ENCODE results near the gene INSL3. TPM values are rescaled to one million over a fixed set of nuclear protein-coding genes. Genes with fewer than 3 reads are reported as not detected.

INSL3 gene
- total RNA-seq, 1 experiment from 2014 or later = 0.57 TPM

- in situ Hi-C loops (cut with HindIII; ENCODE audit: low pct_unique_long_range_greater_than_20kb, low sequenced_read_pairs) = no loop called here
- Histone ChIP-seq H3K36me3 (ENCODE audit: control insufficient read depth, insufficient read depth, low read length) (no peaks in the 10 kb centered on the region), H3K4me1 (ENCODE audit: control insufficient read depth, insufficient read depth, low read length) (no peaks in the 10 kb centered on the region), H3K4me3 (ENCODE audit: low read depth in 2 of 2, low read length in 2 of 2) (no peak overlapping the region), H3K27me3 (ENCODE audit: control insufficient read depth, insufficient read depth, low read length) (no peaks in the 10 kb centered on the region), H3K27ac (ENCODE audit: low read length) (no peak overlapping the region), H3K9me3 (ENCODE audit: control insufficient read depth, insufficient read depth, low read depth, low read length) (no peaks in the 10 kb centered on the region)
- TF ChIP-seq TCF7L2 (IDR thresholded peaks at IDR 0.05; ENCODE audit: low read depth, low read length) (no peak), SIN3A (IDR thresholded peaks at IDR 0.05; ENCODE audit: borderline replicate concordance, insufficient read depth, low read depth, low read length) (no peak), REST (IDR thresholded peaks at IDR 0.05; ENCODE audit: insufficient read depth in 1 of 2, low read depth in 2 of 2, low read length in 1 of 2) (no peak), CTCF (IDR thresholded peaks at IDR 0.05) (no peak), POLR2AphosphoS5 (IDR thresholded peaks at IDR 0.05; ENCODE audit: low read depth, low read length) (no peak)
- no peak for ATAC-seq
- intact Hi-C loops (cut with micrococcal nuclease; ENCODE audit: unreplicated experiment) = no loop called here
- DNase-seq (ENCODE audit: low read depth, low spot score) = no peak
- ChIA-PET POLR2A (no interaction called here), CTCF (no interaction called here)
- BruUV-seq (replicated peaks) = no TSS peak
These were observed 16.7 kb upstream of the INSL3 start for GRCh38 chr19:17837972-17838371.

- TF ChIP-seq POLR2AphosphoS5 (IDR thresholded peaks at IDR 0.05; ENCODE audit: low read depth, low read length) (no peak), CTCF (IDR thresholded peaks at IDR 0.05) (no peak), SIN3A (IDR thresholded peaks at IDR 0.05; ENCODE audit: borderline replicate concordance, insufficient read depth, low read depth, low read length) (no peak), TCF7L2 (IDR thresholded peaks at IDR 0.05; ENCODE audit: low read depth, low read length) (no peak), REST (IDR thresholded peaks at IDR 0.05; ENCODE audit: insufficient read depth in 1 of 2, low read depth in 2 of 2, low read length in 1 of 2) (no peak)
- no peaks in the 10 kb centered on the region for H3K27me3 ChIP-seq (ENCODE audit: control insufficient read depth, insufficient read depth, low read length)
- no peaks in the 10 kb centered on the region for H3K9me3 ChIP-seq (ENCODE audit: control insufficient read depth, insufficient read depth, low read depth, low read length)
- DNase-seq (ENCODE audit: low read depth, low spot score) (no peak), ATAC-seq (no peak)
- H3K4me3 ChIP-seq (ENCODE audit: low read depth in 2 of 2, low read length in 2 of 2) = no peak overlapping the region
- no TSS peak for BruUV-seq (replicated peaks)
- H3K27ac ChIP-seq (ENCODE audit: low read length) = no peak overlapping the region
- intact Hi-C loops (cut with micrococcal nuclease; ENCODE audit: unreplicated experiment) (no loop called here), in situ Hi-C loops (cut with HindIII; ENCODE audit: low pct_unique_long_range_greater_than_20kb, low sequenced_read_pairs) (no loop called here)
- ChIA-PET CTCF (no interaction called here), POLR2A (no interaction called here)
- H3K4me1 ChIP-seq (ENCODE audit: control insufficient read depth, insufficient read depth, low read length) = no peaks in the 10 kb centered on the region
- H3K36me3 ChIP-seq (ENCODE audit: control insufficient read depth, insufficient read depth, low read length) = no peaks in the 10 kb centered on the region
These were observed 15.2 kb upstream of the INSL3 start for GRCh38 chr19:17836530-17836929.
